ENCODE measurements around the gene TMPRSS15. TPM values are rescaled to one million over a fixed set of nuclear protein-coding genes. Genes with fewer than 3 reads are reported as not detected.
"Not testable (repeated sequence)": the region's sequence is repeated elsewhere in the genome, so short reads cannot be mapped to it uniquely, and the experiment has no call there.

Gene TMPRSS15
- total RNA-seq, 1 experiment from 2014 or later: not detected

DNA sequence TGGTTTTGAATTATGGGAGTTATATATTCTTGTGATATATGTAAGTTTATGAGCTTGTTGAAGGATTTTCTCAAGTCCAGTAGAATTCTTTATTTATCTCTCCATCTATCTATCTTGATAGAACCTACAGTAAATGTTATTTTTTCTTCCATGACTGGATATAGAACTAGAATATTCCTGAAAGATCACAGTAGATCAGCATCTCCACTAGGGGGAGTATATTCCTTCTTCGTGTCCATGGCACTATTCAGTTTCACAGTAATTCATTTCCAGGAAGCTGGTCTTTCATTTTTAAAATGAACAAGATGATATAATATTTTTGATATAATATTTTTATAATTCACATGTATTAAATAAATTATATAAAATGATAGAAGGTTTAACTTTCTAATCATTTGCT, 18.8 kb downstream of the TMPRSS15 start:
- Histone ChIP-seq H3K27ac (ENCODE audit: low read depth, low read length, poor library complexity, severe bottlenecking) (no peak overlapping the region), H3K9me3 (ENCODE audit: low read depth, low read length, poor library complexity, severe bottlenecking) (no peaks in the 10 kb centered on the region), H3K4me3 (ENCODE audit: low read depth, low read length, poor library complexity, severe bottlenecking) (no peak overlapping the region), H3K36me3 (ENCODE audit: insufficient read depth, low read length, poor library complexity, severe bottlenecking) (no peaks in the 10 kb centered on the region), H3K27me3 (replicated peaks; ENCODE audit: insufficient read depth, low read depth, low read length, poor library complexity) (no peaks in the 10 kb centered on the region), H3K4me1 (ENCODE audit: insufficient read depth, low read length, poor library complexity, severe bottlenecking) (no peaks in the 10 kb centered on the region)
- POLR2A ChIA-PET (ENCODE audit: low non-redundant PET): no interaction called here
- intact Hi-C loops (cut with micrococcal nuclease; ENCODE audit: unreplicated experiment): loop anchor here (5.0 kb wide), 1 partner anchor 108 kb away; no protein-coding TSS in a partner anchor
- DNase-seq (ENCODE audit: low spot score): peak; percentile 51
- CTCF ChIA-PET: interaction anchor here (0.6 kb wide), 3 partner anchors 13 to 83 kb away, joined by 3 to 7 read pairs (median 4); no protein-coding TSS in a partner anchor
- BruUV-seq (replicated peaks): no TSS peak
- TF ChIP-seq EZH2 (IDR thresholded peaks at IDR 0.05; ENCODE audit: borderline replicate concordance, low read depth, low read length, poor library complexity, severe bottlenecking) (no peak), CTCF (conservative IDR thresholded peaks at IDR 0.05; ENCODE audit: low read depth, low read length) (peak; percentile 66)

GRCh38 chr21:18382934-18383619, 20.5 kb downstream of the TMPRSS15 start:
- BruUV-seq (replicated peaks); H3K36me3 ChIP-seq (ENCODE audit: insufficient read depth, low read length, poor library complexity, severe bottlenecking); H3K4me3 ChIP-seq (ENCODE audit: low read depth, low read length, poor library complexity, severe bottlenecking); POLR2A ChIA-PET (ENCODE audit: low non-redundant PET); H3K4me1 ChIP-seq (ENCODE audit: insufficient read depth, low read length, poor library complexity, severe bottlenecking); intact Hi-C loops (cut with micrococcal nuclease; ENCODE audit: unreplicated experiment); CTCF ChIA-PET; DNase-seq (ENCODE audit: low spot score); H3K27me3 ChIP-seq (replicated peaks; ENCODE audit: insufficient read depth, low read depth, low read length, poor library complexity); H3K27ac ChIP-seq (ENCODE audit: low read depth, low read length, poor library complexity, severe bottlenecking); H3K9me3 ChIP-seq (ENCODE audit: low read depth, low read length, poor library complexity, severe bottlenecking): not testable (repeated sequence)

DNA sequence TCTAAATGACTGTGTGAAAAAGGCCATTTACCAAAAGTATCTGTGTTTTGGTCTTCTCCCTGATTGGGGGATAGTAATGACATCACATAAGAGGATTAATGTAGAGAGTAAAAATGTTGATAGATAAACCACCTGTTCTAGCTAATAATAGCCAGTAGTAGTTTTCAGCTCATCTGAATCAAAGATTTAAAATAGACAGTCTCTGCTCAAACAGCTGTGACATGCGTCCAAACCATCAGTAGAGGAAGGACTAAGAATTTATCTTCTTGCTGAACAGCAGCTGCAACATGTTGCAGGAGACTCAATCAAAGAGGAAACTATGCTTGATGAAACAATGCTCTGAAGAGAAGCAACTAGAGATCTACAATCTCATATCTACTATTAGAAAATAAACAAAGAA, 21.4 kb downstream of the TMPRSS15 start:
- ChIA-PET CTCF (no interaction called here), POLR2A (ENCODE audit: low non-redundant PET) (no interaction called here)
- intact Hi-C loops (cut with micrococcal nuclease; ENCODE audit: unreplicated experiment): no loop called here
- Histone ChIP-seq H3K27me3 (replicated peaks; ENCODE audit: insufficient read depth, low read depth, low read length, poor library complexity) (no peaks in the 10 kb centered on the region), H3K36me3 (ENCODE audit: insufficient read depth, low read length, poor library complexity, severe bottlenecking) (no peaks in the 10 kb centered on the region), H3K27ac (ENCODE audit: low read depth, low read length, poor library complexity, severe bottlenecking) (no peak overlapping the region), H3K9me3 (ENCODE audit: low read depth, low read length, poor library complexity, severe bottlenecking) (no peaks in the 10 kb centered on the region), H3K4me3 (ENCODE audit: low read depth, low read length, poor library complexity, severe bottlenecking) (no peak overlapping the region), H3K4me1 (ENCODE audit: insufficient read depth, low read length, poor library complexity, severe bottlenecking) (no peaks in the 10 kb centered on the region)
- no peak for DNase-seq (ENCODE audit: low spot score)
- no TSS peak for BruUV-seq (replicated peaks)
- TF ChIP-seq EZH2 (IDR thresholded peaks at IDR 0.05; ENCODE audit: borderline replicate concordance, low read depth, low read length, poor library complexity, severe bottlenecking): no peak
- no peak for TF ChIP-seq CTCF (conservative IDR thresholded peaks at IDR 0.05; ENCODE audit: low read depth, low read length)

DNA sequence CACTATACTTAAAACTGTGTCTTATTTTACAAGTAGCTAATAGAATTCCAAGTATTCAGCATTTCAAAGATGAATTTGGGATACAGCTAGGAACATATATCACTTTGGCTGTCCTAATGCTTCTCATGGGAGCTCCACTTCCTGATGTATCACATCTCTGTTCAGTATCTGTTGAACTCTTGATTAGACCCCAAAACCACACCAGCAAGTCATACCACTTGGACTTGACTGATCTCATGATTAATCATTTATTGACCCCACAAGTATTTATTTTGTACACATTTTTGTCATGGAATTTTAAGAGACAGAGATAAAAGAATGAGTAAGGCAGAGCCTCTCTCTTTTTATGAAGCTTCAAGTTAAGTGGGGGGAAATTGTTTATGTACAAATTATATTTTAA, 30.0 kb downstream of the TMPRSS15 start:
- Histone ChIP-seq H3K4me3 (ENCODE audit: low read depth, low read length, poor library complexity, severe bottlenecking) (no peak overlapping the region), H3K27me3 (replicated peaks; ENCODE audit: insufficient read depth, low read depth, low read length, poor library complexity) (no peaks in the 10 kb centered on the region), H3K36me3 (ENCODE audit: insufficient read depth, low read length, poor library complexity, severe bottlenecking) (no peaks in the 10 kb centered on the region), H3K9me3 (ENCODE audit: low read depth, low read length, poor library complexity, severe bottlenecking) (no peaks in the 10 kb centered on the region), H3K27ac (ENCODE audit: low read depth, low read length, poor library complexity, severe bottlenecking) (no peak overlapping the region), H3K4me1 (ENCODE audit: insufficient read depth, low read length, poor library complexity, severe bottlenecking) (peaks cover 3% of the 10 kb centered on the region)
- no peak for DNase-seq (ENCODE audit: low spot score)
- ChIA-PET CTCF (no interaction called here), POLR2A (ENCODE audit: low non-redundant PET) (no interaction called here)
- no TSS peak for BruUV-seq (replicated peaks)
- intact Hi-C loops (cut with micrococcal nuclease; ENCODE audit: unreplicated experiment): loop anchor here (10.0 kb wide), 1 partner anchor 329 kb away; no protein-coding TSS in a partner anchor
- TF ChIP-seq EZH2 (IDR thresholded peaks at IDR 0.05; ENCODE audit: borderline replicate concordance, low read depth, low read length, poor library complexity, severe bottlenecking) (no peak), CTCF (conservative IDR thresholded peaks at IDR 0.05; ENCODE audit: low read depth, low read length) (no peak)

Measured in A673 (cell line).